HG02970 (cell line): Measurements from ENCODE around the gene PINK1.

Experiments used
- ATAC-seq: cut with Tn5 transposase; IDR thresholded peaks from one replicate; pipeline ENCODE4 v1.9.1; 2021; ENCODE audit warnings: mild to moderate bottlenecking, moderate library complexity, moderate number of reproducible peaks; ENCODE audit not compliant: unreplicated experiment, low FRiP score

The PINK1 gene

DNA sequence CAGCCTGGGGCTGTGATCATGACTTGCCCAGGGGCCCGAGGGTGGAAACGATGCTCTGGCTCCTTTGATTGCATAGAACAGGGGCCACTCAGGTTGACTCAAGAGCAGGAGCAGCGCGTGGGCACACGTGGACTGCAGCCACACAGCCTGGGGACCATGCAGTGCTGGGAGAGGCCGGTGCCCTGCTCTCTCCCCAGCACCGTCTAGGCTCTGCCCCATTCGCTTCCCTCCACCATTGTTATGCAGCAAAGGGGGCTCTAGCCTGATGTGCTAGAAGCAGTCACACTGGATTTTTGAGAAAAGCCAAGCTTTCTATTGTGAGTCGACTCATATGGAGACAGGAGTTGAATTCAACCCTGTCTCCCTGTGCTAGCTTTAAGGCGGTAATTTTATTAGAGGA lies 8.7 kb downstream of the PINK1 start:
- no peak for ATAC-seq

DNA sequence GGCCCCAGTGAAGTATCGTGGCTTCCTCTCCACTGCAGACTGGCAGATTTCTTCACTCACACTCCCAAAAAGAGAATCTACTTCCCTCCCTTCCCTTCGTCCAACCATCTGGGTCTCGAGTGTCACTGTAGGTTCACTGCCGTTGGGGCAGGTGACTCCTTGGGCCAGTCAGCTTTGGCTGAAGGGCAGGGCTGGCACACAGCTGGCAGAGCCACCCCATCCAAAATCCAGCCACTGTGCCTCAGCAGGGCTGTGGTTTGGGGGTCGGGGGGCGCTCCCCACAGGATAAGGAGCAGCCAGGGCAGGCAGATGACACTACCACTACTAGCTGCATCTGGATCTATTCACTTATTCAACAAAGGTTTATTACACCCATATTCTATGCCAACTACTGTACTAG lies 9.8 kb downstream of the PINK1 start:
- no peak for ATAC-seq

DNA sequence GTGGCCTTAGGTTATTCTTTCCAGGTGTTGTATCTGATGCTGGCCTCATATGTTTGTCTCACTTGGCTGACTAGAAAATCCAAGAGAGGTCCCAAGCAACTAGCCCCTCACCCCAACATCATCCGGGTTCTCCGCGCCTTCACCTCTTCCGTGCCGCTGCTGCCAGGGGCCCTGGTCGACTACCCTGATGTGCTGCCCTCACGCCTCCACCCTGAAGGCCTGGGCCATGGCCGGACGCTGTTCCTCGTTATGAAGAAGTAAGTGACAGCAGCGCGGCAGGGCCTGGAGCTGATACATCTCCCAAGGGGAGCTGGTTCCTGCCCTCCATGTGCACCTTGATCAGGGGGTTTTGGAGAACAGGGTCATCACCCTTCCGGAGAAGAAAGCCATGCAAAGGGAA lies 11.2 kb downstream of the PINK1 start:
- ATAC-seq = no peak

DNA sequence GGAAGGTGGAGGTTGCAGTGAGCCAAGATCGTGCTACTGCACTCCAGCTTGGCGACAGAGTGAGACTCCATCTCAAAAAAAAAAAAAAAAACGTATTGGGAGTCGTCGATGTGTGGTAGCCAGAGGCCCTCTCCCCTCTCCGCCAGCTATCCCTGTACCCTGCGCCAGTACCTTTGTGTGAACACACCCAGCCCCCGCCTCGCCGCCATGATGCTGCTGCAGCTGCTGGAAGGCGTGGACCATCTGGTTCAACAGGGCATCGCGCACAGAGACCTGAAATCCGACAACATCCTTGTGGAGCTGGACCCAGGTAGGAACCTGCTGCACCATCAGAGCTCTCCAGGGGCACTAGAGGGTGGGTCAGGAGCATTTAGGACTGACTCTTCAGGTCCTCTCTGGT lies 12.2 kb downstream of the PINK1 start:
- no peak for ATAC-seq

DNA sequence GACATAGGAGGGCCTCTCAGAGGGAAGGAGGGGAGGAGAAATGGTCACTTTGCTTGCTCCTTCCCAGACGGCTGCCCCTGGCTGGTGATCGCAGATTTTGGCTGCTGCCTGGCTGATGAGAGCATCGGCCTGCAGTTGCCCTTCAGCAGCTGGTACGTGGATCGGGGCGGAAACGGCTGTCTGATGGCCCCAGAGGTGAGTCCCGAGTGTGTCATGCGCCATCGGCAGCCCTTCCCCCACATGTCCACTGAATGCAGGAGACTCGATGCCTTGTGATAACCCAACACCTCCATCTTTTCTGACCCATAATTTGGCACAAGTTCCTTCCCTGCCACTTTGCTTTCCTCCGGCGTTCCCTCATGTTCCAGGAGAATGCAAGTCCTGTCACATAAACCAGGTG lies 15.2 kb downstream of the PINK1 start:
- no peak for ATAC-seq

DNA sequence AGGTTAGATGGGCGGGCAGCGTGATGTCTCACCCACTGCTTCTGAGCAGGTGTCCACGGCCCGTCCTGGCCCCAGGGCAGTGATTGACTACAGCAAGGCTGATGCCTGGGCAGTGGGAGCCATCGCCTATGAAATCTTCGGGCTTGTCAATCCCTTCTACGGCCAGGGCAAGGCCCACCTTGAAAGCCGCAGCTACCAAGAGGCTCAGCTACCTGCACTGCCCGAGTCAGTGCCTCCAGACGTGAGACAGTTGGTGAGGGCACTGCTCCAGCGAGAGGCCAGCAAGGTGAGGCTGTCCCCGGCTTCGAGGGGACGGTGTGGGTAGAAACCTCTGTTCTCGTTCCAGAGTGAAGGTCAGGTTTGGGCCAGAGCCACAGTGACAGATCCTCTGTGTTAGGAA lies 15.7 kb downstream of the PINK1 start:
- ATAC-seq = no peak

DNA sequence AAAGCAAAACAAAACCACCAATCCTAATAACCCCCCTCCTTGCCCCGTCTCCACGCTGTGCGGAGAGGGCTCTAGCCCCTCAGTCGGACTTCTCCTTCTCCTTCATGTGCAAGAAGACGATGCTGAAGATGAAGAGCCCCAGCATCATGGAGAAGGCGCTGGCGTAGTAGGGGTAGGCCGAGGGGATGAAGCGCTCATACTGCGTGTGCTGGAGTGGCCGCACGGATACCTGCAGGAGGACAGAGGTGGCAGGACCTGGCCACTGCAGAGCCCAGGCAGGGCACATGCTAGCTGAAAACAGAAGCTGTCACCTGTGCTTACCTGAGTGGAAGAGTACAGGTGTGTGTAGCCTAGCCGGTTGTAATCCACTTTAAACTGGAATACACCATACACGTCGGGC lies 19.0 kb downstream of the PINK1 start:
- no peak for ATAC-seq

DNA sequence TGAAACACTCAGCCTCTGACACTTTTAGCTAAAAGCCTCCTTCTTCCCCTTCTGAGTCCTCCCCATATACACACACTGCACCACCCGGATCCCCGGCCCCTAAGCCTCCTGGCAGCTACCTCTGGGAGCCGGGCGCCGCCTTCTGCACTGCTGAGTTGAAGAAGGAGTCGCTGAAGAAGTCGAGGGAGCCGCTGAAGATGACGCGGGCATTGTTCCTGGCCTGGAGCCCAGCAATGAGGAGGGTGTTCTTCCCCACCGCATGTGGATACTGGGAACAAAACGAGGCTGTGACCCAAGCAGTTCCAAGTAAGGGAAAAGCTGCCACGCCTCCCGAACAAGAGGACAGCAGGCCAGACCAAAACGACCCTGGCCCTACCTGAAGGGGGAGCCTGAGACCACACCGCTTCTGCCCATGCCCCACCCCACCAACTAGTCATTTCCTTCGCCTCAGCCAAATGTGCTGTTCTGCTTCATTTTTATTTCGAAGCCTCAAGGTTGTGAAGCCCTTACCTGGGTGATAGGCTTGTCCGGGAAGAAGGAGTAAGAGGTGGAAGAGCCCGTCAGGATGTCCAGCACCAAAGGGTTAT lies 20.9 kb downstream of the PINK1 start:
- ATAC-seq = no peak

DNA sequence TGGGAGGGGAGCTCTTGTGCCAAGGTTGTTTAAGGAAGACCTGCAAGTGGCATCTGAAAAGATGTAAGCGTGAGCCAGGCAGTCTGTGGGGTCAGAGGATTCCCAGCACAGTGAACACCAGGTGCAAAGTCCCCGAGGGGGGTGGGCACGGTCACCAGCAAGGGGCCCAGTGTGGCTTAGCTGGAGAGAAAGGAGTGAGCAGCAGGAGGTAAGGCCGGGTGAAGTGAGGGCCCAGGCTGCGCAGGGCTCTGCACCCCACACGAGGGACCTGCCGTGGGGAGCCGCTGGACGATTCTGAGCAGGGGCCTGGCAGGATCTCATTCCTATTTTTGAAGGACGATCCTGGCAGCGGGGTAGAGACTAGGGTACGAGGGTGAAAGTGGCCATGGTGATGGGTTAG lies 23.8 kb downstream of the PINK1 start:
- ATAC-seq = no peak

DNA sequence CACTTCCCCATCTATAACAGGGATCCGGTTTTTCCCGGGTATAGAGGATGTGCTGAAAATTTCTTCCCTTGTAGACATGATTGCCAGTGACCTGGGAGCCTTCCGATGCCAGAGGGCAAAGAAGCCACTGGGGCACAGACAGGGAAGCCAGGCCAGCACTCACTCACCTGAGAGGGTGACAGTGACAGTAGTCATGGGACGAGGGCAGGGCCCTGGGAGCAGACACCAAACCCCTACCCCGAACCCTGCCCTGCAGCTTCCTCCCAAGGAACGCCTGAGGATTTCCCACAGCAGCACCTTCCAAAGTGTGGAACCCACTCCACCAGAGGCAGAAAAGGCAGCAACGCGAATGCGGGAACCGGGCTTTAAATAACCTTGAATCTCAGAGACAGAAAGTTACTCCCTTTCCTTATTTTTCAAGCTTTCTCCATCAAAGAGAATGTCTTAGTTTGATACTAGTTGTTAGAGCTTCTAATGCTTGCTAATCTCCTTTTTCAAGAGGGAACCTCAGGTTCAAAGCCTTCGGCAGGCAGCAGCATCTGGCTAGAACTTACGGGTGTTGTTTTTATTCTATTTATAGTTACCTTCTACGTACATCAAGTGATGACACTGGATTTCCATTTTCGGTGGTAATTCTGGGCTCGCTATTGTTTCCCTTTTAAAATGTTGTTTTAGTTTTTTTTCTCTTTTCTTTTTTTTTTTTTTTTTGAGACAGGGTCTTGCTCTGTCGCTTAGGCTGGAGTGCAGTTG lies 25.1 kb downstream of the PINK1 start:
- ATAC-seq = no peak

DNA sequence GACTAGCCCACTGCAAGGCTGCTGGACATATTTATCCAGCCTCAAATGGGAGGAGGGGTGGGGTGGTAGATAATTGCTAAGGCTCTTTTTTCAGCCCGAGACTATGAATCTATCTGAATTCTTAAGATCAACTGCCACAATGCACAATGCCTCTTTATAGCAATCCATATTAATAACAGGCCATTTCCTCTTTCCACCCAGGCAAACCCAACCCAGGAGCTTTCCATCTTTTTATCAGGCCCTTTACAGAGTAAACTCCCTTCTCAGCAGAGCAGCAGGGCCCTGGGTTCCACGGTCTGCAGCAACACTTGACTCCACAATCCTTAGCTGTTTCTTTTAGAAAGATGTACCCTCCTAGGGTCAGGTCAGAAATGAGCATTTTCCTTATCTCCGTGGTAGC lies 27.1 kb downstream of the PINK1 start:
- ATAC-seq = no peak

DNA sequence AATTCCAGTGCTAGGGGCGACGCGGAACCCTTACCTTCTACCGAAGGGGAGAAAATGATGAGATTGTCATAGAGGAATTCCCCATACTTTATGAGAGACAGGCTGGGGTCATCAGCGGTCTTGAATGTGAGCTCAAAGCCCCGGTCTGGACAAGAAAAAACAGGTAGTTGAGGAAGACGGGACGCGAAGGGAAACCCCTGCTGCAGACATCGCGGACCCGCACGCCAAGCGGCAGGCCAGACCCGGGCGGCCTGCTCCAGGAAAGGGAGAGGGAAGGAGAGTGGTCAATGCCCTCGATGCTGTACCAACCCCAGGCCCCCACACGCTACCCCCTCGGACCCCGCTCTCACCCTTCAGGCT lies 27.6 kb downstream of the PINK1 start:
- peak; percentile 6 for ATAC-seq

DNA sequence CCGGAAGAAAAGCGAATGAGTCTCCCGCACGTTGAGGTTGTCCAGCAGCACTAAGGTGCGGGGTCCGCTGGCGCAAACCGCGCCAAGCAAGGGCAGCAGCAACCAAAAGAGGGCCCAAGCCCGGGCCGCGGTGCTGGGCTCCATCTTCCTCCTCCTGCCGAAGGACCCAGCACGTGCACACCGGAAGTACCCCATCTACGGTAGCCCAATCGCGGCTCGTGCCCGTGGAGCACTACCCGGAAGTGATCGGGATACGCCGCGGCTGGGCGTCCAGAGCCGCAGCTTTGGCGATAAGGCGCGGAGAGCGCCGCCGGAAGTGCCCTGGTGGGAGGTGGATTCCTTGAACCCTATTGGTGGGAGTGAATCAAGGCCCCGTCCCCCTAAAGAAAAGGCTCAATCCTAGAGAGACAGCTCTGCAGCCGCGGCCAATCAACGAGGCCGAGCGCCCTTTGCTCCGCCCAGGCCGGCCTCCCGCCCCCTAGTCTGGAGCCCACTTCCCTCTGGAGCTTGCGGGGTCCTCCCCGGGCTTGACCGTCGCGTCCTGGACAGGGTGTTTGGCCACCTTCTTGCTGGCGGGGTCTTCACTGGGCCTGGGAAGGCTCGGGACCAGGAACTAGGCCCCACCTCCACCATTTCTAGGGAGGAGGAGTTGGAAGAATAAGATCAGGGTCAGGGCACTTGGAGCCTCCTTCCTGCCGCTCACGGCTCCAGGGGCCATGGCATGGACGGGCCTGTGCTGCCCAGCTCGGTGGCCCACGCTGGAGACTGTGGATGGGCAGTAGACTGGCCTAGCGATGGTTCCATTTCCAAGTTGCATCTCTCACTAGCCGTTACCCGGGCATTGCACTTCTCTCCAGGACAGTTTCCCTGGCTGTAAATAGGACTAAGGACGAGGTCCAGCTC lies 28.2 kb downstream of the PINK1 start, which contains the start of gene DDOST:
TSS of gene DDOST (minus strand) at position 163 of the 903 bp plus-strand sequence. CDS start at position 144, 19 bp downstream.
- peak; percentile 96 for ATAC-seq

DNA sequence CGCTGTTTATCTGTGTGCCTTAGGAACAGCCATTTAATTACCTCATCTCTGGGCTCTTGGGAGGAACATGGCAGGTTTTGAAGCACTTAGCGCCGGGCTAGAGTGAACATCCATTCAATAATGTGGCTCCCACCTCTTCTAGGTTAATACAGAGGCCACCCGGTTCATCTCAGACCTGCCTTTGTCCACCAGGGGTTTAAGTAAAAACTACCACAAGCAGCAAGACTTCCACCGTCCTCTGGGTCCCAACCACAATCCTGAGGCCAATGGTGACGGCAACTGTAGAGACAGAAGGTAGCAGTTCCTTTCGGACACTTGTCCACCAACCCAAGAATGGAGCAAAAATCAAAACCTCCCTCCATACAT lies 28.8 kb downstream of the PINK1 start:
- ATAC-seq = no peak

DNA sequence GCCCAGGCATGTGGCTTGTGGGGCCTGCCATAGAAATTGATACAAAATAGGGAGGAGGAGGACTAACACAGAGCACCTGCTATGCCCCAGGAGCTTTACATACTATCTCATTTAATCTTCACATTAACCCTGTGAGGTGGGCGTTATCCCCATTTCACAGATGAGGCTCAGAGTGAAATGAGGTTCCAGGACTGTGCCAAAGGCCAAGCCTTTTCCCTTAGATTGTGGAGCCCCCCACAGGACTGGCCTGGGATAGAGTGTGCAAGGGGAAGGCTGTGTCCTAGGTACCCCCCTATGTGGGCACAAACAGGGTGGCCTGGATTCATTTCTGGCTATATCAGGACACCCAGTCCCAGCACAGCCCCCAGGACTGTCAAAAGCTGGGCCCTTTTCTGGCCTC lies 30.1 kb downstream of the PINK1 start:
- no peak for ATAC-seq

DNA sequence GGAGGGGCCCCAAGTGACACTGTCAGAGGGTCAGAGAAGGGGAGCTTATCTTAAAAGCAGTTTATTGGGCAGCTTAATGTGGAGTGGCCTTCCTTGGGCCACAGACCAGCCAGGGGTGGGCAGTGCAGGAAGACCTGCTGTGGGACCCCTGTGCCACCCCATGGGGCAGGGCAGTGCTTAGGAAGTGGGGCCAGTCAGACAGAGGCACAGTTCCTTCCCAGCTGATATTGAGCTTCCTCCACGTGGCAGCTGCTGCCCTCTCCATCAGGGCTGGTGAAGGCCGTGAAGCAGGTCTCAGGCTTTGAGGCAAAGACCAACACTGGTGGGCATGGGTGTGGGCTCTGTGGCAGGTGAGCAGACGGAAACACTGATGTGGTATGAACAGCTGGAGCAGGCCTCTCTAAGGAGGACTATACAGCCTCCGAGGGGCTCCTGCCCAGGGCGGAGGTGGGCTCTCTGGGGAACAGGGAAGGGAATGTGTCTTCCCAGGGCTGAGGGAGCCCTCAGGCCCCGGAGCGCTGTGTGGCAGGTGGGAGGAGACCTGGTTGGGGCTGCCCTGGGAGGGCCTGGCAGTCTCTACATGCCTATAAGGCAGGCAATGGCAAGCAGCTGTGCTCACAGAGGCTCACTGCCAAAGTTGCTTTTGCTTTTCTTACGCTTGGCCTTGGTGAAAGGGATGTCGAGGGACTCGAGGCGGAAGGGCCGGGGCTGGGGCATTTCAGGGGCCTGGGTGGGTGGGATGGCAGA lies 30.9 kb downstream of the PINK1 start:
- ATAC-seq = no peak

DNA sequence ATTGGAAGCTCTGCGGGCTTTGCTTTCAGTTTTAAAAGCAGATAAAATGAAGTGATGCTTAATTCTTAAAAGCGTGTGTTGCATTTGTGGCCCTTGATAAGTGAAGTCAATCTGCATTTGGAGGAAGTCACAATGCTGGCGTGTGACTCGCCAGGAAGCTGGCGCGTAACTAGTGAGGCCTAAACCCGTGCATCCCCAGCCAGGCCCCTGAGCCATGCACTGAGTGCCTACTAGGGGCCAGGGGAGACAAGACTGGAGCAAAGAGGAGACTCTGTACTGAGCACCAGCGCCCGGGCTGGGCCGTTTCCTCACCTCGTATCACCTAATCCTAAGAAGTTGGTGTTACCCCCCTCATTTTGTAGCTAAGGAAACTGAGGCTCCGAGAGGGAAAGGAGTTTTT lies 32.5 kb downstream of the PINK1 start:
- ATAC-seq = no peak

DNA sequence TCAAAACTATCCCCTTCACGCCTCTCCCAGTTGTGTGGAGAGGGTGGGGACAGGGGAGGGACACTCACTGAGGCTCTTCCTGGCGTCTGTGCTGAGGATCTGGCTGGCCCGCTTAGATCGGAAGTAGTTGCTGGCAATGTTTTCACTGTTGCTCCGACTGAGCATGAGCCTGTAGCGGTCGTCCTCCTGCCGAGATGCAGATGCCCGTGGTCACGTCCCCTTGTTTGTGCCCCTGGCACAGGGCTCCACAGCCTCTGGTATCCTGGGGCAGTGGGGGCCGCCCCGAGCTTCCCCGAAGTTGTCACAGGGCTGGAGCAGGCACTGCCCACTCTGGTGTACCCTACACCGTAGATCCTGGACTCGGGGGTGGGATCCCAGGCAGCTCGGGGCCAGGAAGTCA lies 32.9 kb downstream of the PINK1 start:
- ATAC-seq = no peak

DNA sequence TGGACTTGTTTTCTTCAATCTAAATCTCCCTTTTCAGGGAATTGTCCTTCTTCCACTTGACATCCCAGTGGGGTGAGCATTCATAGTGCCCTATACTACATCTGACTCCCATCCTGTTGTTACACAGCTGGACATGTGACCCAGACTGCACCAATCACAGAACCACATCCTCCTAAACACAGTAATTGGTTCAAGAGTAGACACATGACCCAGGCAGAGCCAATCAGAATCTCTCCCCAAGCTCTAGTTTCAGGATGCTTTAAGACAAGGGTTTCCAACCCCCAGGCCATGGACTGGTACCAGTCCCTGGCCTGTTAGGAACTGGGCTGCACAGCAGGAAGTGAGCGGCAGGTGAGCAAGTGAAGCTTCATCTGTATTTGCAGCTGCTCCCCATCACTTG lies 33.5 kb downstream of the PINK1 start:
- ATAC-seq = no peak

DNA sequence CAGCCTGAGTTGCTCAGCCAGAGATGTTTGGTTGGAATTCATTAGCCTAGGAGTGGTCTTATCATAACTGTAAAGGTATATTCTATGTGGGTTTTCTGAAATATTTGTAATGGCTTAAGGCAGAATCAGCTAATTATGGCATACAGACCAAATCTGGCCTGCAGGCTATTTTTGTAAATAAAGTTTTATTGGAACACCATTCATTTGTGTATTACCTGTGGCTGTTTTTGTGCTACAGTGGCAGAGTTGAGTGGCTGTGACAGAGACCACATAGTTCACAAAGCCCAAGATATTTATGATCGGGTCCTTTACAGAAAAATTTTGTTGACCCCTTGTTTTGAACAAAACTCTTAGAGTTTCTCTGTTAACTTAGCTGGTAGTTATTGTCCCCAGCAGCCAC lies 35.3 kb downstream of the PINK1 start:
- no peak for ATAC-seq

DNA sequence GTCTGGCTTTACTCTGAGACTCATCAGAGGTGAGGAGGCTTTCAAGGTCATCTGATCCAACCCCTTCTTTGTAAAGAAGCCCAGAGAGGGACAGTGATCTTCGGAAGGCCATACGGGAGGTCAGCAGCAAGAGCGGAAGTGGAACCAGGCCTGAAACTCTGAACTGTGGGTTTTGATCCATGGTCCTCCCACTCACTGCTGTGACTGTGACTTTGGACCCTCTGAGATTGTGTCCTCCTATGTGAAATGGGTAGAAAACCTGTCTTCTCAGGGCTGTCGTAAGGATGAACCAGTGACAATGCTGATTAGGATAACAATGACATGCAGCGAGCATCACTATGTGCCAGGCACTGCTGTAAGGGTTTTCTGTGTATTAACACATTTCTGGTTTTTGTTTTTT lies 37.7 kb downstream of the PINK1 start:
- no peak for ATAC-seq
